GM12872 (cell line): ENCODE results near the gene GPR135.

Source experiments
- TF ChIP-seq, protein P1 (sequence below): IDR thresholded peaks from 3 replicates; pipeline ENCODE4 v1.5.1; 2011; ENCODE audit warnings: low read depth, mild to moderate bottlenecking, low read length, moderate library complexity; ENCODE audit not compliant: insufficient read depth

Gene GPR135

DNA sequence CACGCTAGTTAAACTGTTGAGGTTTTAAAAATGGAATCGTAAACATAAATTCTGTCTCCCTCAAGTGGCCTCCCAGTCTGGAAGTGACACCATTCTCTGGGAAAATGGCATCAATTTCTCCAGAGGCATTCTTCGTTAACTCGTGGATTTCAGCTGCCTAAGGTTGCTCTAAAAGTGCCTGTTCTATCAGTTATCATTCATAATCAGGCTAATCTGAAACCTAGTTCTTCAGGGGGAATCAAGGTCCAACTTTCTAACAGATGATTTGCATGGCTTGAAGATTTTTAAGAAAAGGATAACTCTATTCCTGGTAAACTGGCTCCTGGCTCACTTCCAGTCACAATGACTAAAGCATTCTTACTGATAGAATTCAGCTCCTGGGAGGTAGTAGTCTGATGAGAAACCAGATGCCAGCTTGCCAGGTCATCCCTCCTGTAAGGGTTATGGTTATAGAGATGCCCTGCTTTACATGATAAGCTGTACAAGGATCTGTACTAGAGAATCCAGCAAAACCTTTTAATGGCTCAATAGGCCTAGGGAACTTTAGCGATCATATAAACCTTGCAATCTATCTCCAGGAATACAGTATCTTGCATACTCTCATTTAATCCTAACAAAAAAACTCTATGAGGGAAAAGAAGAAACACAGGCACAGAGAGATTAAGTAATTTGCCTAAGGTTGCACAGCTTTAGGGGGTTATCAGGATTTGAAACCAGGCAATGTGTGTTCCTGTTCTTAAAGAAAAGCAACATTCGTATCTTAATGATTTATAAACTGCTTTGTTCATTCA lies 17.6 kb upstream of the GPR135 start:
- TF ChIP-seq, protein P1, sequence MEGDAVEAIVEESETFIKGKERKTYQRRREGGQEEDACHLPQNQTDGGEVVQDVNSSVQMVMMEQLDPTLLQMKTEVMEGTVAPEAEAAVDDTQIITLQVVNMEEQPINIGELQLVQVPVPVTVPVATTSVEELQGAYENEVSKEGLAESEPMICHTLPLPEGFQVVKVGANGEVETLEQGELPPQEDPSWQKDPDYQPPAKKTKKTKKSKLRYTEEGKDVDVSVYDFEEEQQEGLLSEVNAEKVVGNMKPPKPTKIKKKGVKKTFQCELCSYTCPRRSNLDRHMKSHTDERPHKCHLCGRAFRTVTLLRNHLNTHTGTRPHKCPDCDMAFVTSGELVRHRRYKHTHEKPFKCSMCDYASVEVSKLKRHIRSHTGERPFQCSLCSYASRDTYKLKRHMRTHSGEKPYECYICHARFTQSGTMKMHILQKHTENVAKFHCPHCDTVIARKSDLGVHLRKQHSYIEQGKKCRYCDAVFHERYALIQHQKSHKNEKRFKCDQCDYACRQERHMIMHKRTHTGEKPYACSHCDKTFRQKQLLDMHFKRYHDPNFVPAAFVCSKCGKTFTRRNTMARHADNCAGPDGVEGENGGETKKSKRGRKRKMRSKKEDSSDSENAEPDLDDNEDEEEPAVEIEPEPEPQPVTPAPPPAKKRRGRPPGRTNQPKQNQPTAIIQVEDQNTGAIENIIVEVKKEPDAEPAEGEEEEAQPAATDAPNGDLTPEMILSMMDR: no peak

DNA sequence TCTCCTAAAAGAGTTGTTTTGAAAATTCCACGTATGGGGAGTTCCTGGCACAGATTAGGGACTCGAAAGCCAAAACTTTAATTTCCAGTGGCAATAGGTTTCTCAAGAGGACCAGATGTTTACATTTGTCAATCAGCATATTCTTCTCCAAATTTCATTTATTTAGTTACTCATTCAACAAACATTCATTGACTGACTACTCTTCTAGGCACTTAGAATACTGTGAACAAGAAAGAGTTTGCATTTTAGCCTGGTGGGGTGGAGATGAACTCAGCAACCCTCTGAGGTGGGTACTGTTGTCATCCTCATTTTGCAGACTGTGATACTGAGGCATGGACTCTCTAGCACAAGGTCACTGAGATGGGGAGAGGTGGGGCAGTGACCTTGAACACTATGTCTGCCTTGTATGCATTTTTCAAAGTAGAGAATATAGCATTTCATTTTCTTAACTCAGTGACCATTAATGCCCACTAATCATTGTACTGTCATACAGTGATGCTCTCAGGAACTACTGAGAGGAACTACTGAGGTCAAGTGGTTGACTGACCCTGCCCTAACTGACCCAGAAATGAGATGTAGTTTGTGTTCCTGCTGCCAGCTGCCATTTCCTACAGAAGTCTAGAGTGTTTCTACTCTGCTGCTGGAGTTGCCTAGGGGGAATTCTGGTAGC lies 16.8 kb upstream of the GPR135 start:
- TF ChIP-seq, protein P1: no peak

DNA sequence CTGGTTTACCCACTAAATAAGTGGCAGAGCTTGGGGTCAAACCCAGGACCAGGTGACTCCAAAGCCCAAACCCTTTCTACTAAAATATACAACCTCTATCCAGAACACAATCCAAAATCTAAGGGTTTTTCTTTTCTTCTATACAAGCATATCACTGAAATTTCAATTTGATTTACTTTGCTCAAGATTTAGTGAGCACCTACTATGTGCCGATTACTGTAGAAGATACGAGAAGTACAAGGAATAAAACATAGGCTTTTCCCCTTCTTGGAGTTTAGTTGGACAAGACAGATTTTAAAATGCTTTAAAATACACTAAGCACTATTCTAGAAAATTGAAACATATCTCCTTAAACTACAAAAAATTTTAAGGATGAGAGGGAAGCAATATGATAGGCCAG lies 16.2 kb upstream of the GPR135 start:
- TF ChIP-seq, protein P1: no peak

DNA sequence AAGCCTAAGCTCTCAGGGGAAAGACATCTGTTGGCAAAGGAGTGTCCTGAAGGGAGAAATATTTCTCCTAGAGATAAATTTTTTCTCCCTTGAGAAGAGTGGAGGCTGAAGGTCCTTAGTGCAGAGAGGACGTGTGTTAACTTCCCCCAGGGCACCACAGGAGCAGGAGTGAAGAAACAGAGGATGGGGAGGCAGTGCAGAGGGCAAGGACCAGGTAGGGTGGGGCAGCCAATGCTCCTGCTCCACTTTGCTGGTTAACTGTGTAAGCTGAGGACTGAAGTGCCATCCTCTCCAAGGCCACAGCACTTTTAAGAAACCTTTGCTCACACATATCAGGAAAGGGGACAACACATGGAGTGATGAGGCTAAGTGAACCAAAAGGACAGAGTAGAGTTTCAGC lies 15.0 kb upstream of the GPR135 start:
- TF ChIP-seq, protein P1: no peak

- TF ChIP-seq, protein P1: no peak
Observed at GRCh38 chr14:59478540-59478939, 13.4 kb upstream of the GPR135 start.

GRCh38 chr14:59475709-59476108 lies 10.5 kb upstream of the GPR135 start:
- TF ChIP-seq, protein P1: no peak

GRCh38 chr14:59474172-59474571 lies 9.0 kb upstream of the GPR135 start:
- TF ChIP-seq, protein P1: no peak
